Left ventricle myocardium superior (tissue), 1 donor: Measurements from ENCODE around the gene ZNF846. TPM values are rescaled to one million over a fixed set of nuclear protein-coding genes. Genes with fewer than 3 reads are reported as not detected.
A peak's percentile ranks its signal among the peaks of the same experiment; 100 is the strongest.
"Not testable (repeated sequence)": the region's sequence is repeated elsewhere in the genome, so short reads cannot be mapped to it uniquely, and the experiment has no call there.

Source experiments
- ATAC-seq: fragments of 200-7000 bp; cut with Tn5 transposase; one replicate; pipeline ENCODE4 v1.9.1; 2020; ENCODE audit warnings: mild to moderate bottlenecking, moderate library complexity
- DNase-seq: peaks from one replicate; pipeline ENCODE4 v3.0.0-alpha.2; 2020
- intact Hi-C: fragments of 100-400 bp; cut with micrococcal nuclease; formaldehyde crosslinking; loops from one replicate; pipeline ENCODE4 v1.11.0; 2022
- total RNA-seq: library from RNA; stranded (reverse); fragmentation: NEBNext Ultra II Directional; extraction: Animal tissue kit (Norgen Biotek cat#: 25700); gene quantifications from one replicate; pipeline ENCODE4 v1.2.1, GENCODE V29; 2021
- donor health status: DM: no; HTN: yes; CAD: no; lungs with severe emphysema.

ZNF846 gene
- total RNA-seq, 1 donor from 2014 or later, result 10.8 TPM

- DNase-seq (no peak), ATAC-seq (no peak)
- intact Hi-C loops, result no loop called here
Measured at GRCh38 chr19:9786819-9787218, 18.3 kb upstream of the ZNF846 start.

- DNase-seq (no peak), ATAC-seq (no peak)
- intact Hi-C loops, result no loop called here
Measured at GRCh38 chr19:9786342-9786741, 17.8 kb upstream of the ZNF846 start.

GRCh38 chr19:9785367-9786331, 17.1 kb upstream of the ZNF846 start:
- DNase-seq (peak; percentile 96), ATAC-seq (peak; percentile 93)
- intact Hi-C loops, result no loop called here

- DNase-seq, ATAC-seq, intact Hi-C loops: not testable (repeated sequence)
Measured at GRCh38 chr19:9784163-9784496, 15.6 kb upstream of the ZNF846 start.

GRCh38 chr19:9782338-9782737, 13.8 kb upstream of the ZNF846 start:
- DNase-seq, result no peak
- intact Hi-C loops, result no loop called here
- ATAC-seq, result no peak

- ATAC-seq (no peak), DNase-seq (no peak)
- intact Hi-C loops, result no loop called here
Measured at GRCh38 chr19:9757544-9758501, 10.7 kb downstream of the ZNF846 start.

- ATAC-seq (no peak), DNase-seq (no peak)
- intact Hi-C loops, result no loop called here
Measured at GRCh38 chr19:9752701-9753443, 15.7 kb downstream of the ZNF846 start.

GRCh38 chr19:9751446-9751845, 17.1 kb downstream of the ZNF846 start:
- no peak for ATAC-seq
- intact Hi-C loops, result no loop called here
- no peak for DNase-seq

GRCh38 chr19:9741476-9742171, 26.9 kb downstream of the ZNF846 start:
- no peak for DNase-seq

GRCh38 chr19:9735986-9736385, 32.6 kb downstream of the ZNF846 start:
- DNase-seq (no peak), ATAC-seq (no peak)
- intact Hi-C loops, result no loop called here

More at GRCh38 chr19:9741476-9742171, 26.9 kb downstream of the ZNF846 start:
- intact Hi-C loops, result no loop called here
- ATAC-seq, result no peak

- intact Hi-C loops, DNase-seq, ATAC-seq: not testable (repeated sequence)
Measured at GRCh38 chr19:9730056-9730455, 38.5 kb downstream of the ZNF846 start.

- ATAC-seq (no peak), DNase-seq (no peak)
- intact Hi-C loops, result no loop called here
Measured at GRCh38 chr19:9729162-9729561, 39.4 kb downstream of the ZNF846 start.

- intact Hi-C loops, result no loop called here
- ATAC-seq (no peak), DNase-seq (no peak)
Measured at GRCh38 chr19:9727644-9728043, 40.9 kb downstream of the ZNF846 start.

- intact Hi-C loops, result not testable (repeated sequence)
Measured at GRCh38 chr19:9725508-9726201, 42.9 kb downstream of the ZNF846 start.

GRCh38 chr19:9724157-9724556, 44.4 kb downstream of the ZNF846 start:
- ATAC-seq (no peak), DNase-seq (no peak)
- intact Hi-C loops, result no loop called here

More at GRCh38 chr19:9725508-9726201, 42.9 kb downstream of the ZNF846 start:
- not testable (repeated sequence) for DNase-seq, ATAC-seq

- intact Hi-C loops, result no loop called here
- no peak for ATAC-seq
Measured at GRCh38 chr19:9721861-9722260, 46.7 kb downstream of the ZNF846 start.

GRCh38 chr19:9720541-9720940, 48.0 kb downstream of the ZNF846 start:
- ATAC-seq (no peak), DNase-seq (no peak)
- intact Hi-C loops, result no loop called here

More at GRCh38 chr19:9721861-9722260, 46.7 kb downstream of the ZNF846 start:
- no peak for DNase-seq

GRCh38 chr19:9711815-9712214, 56.7 kb downstream of the ZNF846 start:
- DNase-seq (no peak), ATAC-seq (no peak)
- intact Hi-C loops, result no loop called here
